Gastrocnemius medialis (tissue), 4 donors: ENCODE results near the gene KPNA3.

Experiments used
- CTCF ChIP-seq, 5 experiments: fragments of 450-650 bp in 3 of 5; fragments of 200-600 bp in 2 of 5; sonication (generic) in 2 of 5; IDR thresholded peaks in 4 of 5; conservative IDR thresholded peaks in 1 of 5; 1 replicate in 4 of 5; 2 replicates in 1 of 5; pipeline ENCODE4 v1.5.1; 2016 to 2019; ENCODE audit warnings: antibody characterized with exemption in 5 of 5, mild to moderate bottlenecking in 3 of 5, moderate library complexity in 3 of 5
- POLR2A ChIP-seq, 2 donors: fragments of 450-650 bp; IDR thresholded peaks; one replicate each; pipeline ENCODE4 v1.6.1; 2017; ENCODE audit warnings: antibody characterized with exemption in 2 of 2, mild to moderate bottlenecking in 2 of 2, moderate library complexity in 2 of 2

GRCh38 chr13:49830721-49831120, 38.2 kb upstream of the KPNA3 start:
- TF ChIP-seq CTCF (IDR thresholded peaks at IDR 0.05 in 4 of 5, conservative IDR thresholded peaks at IDR 0.05 in 1 of 5), result no peak
- TF ChIP-seq POLR2A (IDR thresholded peaks at IDR 0.05), result no peak
